KBM-7 (cell line): Measurements from ENCODE around the gene CCNYL1.
"Not testable (repeated sequence)": the region's sequence is repeated elsewhere in the genome, so short reads cannot be mapped to it uniquely, and the experiment has no call there.

Experiments used
- DNase-seq: peaks from one replicate; pipeline ENCODE4 v3.0.0-alpha.2; 2015
- in situ Hi-C: fragments of 300-500 bp; cut with MboI; formaldehyde crosslinking; loops from 2 replicates; pipeline ENCODE4 v1.14.3; 2020; ENCODE audit warnings: low sequenced_read_pairs, low pct_unique_long_range_greater_than_20kb, mixed read lengths

Gene CCNYL1

DNA sequence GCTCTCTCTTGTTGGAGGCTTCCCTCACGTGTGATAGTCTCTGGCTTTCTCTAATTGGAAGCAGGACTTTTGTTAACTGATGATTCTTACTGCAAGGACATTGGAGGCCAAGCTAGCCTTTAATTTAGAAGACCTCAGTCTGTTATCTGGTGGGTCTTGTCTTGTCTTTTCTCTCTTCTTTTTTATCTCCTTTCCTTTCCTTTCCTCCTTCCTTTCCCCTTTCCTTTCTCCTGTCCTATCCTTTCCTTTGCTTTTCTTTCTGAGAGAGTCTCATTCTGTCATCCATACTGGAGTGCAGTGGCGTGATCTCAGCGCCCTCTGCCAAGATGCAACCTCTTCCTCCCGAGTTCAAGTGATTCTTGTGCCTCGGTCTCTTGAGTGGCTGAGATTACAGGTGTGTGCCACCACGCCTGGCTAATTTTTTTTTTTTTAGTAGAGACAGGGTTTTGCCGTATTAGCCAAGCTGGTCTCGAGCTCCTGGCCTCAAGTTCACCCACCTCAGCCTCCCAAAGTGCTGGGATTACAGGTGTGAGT is 18.1 kb downstream of the CCNYL1 start:
- in situ Hi-C loops, result no loop called here
- DNase-seq, result no peak

DNA sequence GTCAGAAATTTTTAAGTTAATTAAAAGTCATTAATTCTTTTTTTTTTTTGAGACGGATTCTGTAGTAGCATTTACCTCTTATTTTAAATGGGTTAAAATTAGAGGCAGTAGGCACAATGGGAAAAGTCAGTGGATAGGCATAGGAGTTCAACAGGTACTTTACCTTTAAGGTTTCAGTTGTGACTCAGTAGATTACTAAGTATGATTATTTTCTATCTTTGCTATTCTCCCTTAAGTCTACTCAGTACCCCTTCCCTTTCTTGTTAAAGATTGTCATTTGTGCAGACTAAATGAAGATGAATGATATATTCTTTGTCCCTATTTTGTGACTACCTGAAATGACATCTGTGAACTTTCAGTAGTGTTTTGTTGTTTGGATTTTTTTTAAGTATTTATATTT is 19.7 kb downstream of the CCNYL1 start:
- in situ Hi-C loops, result no loop called here
- no peak for DNase-seq

DNA sequence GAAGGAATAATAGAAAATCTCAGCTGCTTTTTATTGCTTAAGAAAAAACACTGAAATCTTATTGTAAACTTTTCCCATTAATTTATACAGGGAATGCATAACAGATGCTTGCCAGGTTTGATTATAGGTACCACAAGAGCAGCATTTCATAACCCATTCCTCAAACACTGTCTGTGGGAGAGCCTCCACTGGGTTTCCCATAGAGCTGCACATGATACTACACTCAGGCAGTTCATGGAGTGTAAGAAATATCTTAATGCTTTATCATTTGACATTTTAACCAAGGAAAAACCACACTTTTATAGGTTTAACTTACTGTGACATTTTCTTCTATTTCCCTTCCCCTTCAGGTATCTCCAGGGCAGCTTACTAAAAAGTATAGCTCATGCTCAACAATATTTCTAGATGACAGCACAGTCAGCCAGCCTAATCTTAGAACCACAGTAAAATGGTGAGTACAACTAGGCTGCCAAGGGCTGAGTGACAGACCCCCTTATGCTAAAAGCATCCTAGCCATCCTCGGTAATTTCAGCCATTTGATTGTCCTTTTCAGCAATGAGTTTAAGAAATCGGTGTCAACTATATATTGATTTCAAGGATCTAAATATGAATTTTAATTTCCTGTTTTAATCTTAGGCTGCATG is 22.3 kb downstream of the CCNYL1 start:
- DNase-seq, result no peak
- in situ Hi-C loops, result no loop called here

DNA sequence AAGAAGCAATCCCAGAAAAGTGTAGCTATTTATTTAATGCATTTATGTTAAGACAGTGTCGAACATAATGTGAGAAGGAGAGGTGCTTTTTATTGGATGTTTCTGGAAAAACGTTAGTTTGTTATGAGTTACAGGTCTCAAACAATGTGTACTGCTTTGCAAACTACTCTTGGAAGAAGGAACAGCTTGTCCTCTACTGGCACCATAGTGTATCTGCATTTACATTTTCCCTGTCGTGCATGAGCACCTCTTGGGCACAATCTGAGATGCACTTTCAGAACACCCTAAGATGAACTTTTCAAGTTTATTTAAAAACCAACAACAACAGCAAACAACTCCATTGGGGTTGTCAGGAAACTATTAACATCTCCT is 22.8 kb downstream of the CCNYL1 start:
- DNase-seq, result peak; percentile 47
- in situ Hi-C loops, result no loop called here

DNA sequence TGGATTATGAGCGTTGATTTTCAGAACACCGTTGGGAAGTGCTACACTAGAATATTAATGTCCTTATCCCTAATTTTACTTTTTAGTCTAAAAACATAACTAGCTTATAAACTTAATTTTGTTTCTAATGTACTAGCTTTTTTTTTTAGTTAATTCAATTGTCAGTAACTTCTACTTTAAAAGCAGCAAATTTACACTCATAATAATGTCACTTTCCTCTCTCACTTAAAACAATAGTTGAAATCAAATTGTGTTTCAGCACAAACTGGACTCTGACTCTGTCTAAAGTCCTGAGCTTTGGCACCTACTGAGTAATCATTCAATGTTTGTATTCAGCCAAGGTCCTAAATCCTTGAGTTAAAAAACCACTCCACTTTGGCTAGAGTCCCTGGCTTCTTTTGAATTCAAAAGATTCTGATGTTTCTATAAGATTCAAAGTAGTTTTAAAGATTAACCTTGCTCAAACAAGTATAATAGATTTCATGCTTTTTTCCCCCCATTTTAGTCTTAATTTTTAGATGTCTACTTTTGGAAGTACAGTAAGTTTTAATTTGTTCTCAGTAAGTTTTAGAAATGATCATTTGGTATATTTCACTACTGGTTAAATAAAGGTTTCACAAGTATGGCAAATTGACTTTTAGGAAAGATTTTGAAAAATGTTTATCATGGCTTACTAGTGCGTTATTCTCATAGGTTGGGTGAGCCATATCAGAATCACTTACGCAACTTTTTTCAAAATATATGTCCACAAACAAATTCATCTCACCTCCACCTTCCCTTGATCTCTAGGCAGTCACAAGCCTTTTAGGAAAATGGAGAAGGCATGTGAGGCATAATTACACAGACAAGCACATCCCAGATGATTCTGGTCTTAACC is 23.4 kb downstream of the CCNYL1 start:
- DNase-seq, result no peak
- in situ Hi-C loops, result no loop called here

DNA sequence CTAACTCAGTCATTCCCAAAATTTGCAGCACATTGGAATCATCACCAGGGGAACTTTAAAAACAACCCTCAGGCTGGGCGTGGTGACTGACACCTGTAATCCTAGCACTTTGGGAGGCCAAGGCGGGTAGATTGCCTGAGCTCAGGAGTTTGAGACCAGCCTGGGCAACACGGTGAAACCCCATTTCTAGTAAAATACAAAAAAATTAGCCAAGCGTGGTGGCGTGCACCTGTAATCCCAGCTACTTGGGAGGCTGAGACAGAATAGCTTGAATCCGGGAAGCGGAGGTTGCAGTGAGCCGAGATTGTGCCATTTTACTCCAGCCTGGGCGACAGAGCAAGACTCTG is 24.0 kb downstream of the CCNYL1 start:
- DNase-seq, in situ Hi-C loops: not testable (repeated sequence)

DNA sequence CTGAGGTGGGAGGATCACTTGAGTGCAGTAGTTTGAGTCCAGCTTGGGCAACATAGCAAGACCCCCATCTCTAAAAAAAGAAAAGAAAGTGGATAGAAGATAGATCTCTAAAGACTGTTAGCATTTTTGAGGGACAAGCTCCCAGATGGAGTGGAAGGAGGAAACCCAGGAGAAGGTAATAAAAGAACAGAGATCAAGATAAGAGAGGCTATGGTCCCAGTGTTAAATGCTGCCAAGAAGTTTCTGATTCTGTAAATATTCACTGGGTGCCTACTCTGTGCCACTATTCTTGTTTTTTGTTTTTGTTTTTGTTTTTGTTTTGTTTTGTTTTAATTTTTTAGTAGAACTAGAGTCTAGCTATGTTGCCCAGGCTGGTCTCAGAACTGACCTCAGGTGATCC is 32.1 kb downstream of the CCNYL1 start:
- DNase-seq, result no peak
- in situ Hi-C loops, result no loop called here

DNA sequence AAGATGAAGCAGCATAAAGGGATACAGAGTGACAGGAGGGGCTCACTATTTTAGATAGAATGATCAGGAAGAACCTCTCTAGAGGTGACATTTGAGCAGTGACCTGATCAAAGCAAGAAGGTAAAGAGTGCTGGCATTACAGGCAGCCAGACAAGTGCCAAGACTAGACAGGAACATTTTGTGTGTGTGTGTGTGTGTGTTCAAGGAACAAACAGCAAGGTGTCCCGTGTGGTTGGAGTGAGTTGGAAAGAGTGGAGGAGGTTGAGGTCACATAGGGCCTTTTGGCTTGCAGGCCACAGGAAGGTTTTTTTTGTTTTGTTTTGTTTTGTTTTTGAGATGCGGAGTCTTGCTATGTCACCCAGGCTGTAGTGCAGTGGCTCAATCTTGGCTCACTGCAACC is 32.6 kb downstream of the CCNYL1 start:
- in situ Hi-C loops, result no loop called here
- DNase-seq, result no peak

DNA sequence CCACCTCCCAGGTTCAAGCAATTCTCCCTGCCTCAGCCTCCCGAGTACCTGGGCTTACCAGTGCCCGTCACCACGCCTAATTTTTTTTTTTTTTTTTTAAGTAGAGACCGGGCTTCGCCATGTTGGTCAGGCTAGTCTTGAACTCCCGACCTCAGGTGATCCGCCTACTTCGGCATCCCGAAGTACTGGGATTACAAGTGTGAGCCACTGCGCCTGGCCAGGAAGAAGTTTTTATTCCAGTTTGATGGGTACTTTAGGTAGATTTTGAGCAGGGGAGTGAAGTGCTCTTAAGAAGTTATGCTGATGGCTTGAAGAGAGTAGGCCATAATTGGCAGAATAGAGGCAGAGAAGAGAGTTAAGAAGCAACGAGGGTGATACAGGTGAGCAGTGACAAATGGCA is 33.0 kb downstream of the CCNYL1 start:
- in situ Hi-C loops, result no loop called here
- no peak for DNase-seq

DNA sequence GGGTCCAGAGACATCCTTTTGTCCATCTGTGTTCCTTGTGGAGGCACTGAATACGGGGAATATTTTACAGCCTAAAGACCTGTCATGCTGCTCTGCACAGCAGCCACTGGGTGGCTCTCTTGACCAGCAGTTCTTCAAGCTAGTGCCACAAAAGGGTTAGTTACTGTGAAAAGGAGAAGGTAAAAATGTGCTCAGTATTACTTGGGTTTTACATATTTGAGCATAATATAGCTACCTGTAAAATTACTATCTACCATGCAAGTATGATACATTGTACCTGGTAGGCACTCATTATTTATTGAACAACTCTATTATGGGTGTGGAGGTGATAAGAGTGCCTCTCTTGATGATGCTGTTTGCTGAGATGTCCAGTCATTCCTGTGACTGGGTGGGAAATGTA is 34.7 kb downstream of the CCNYL1 start:
- DNase-seq, result peak; percentile 70
- in situ Hi-C loops, result no loop called here

DNA sequence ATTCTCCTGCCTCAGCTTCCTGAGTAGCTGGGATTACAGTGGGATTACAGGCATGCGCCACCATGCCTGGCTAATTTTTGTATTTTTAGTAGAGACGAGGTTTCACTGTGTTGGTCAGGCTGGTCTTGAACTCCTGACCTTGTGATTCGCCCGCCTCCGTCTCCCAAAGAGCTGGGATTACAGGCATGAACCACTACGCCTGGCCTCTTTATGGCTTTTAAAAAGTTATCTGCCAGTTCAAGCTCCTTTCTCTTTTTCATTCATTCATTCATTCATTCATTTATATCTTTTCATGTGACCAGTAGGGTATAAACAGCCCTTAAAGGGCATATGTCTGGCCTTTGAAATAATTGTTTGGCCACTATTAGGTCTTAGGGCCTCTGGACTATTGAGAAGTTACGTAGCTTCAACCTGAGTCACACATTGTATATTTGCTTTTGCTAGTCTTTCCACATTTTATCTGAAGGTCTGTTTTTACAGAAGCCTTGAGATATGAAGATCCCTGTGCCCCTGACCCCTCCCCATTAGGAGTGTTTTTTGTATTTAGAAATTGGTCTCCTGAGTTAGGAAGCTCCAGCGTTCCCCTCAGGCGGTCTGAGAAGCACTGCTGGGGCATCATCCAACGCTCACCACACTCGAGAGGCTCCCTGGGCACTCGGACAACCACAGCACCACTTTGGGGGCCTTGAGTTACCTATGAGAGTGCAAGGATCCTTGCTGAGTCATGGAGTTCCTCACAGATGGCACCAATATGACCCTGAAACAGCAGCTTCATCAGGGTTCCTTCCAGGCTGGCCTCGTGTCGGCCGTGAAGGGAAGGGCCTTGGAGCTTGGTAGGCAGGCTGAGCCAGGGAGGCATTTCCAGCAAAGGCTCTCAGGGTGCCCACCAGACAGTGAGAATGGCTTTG is 36.5 kb downstream of the CCNYL1 start:
- no peak for DNase-seq
- in situ Hi-C loops, result no loop called here

DNA sequence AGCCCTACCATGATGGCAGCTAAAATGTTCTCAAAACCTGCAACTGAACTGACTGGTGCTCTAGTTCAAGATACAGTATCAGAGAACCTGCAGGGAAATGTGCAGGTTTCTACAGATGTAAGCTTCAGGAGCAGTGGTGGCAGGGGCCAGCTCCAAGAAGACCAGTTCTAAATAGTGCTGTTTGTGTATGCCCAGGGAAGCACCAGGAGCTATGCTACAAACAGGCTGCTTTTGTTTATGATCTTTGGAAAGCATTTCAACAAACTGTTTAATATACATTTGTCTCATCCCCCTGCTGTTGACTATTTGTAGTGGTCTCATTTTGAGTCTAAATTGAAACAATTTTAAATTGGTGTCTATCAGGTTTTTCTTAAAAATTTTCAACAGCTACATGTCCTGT is 37.6 kb downstream of the CCNYL1 start:
- in situ Hi-C loops, result no loop called here
- no peak for DNase-seq

DNA sequence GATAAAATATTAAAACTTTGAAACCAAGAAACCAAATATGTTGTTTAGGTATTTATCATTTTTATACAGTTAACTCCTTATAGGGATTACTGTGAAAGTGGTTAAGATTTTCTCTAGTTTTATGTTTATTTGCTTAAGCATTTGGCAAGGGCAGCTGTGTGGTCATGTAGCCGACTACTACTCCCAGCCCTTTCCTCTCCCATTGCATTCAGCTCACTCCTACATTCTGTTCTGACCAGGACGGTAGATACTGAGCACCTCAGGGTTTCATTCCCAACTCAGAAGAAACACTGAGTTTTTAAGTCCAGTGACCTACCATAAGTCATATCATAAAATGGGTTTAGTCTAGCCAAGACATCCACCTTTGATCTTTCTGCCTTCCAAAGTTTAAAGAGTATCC is 38.4 kb downstream of the CCNYL1 start:
- no peak for DNase-seq
- in situ Hi-C loops, result loop anchor here (25.0 kb wide), 1 partner anchor 287 kb away; the partner anchor contains the start of gene PLEKHM3

DNA sequence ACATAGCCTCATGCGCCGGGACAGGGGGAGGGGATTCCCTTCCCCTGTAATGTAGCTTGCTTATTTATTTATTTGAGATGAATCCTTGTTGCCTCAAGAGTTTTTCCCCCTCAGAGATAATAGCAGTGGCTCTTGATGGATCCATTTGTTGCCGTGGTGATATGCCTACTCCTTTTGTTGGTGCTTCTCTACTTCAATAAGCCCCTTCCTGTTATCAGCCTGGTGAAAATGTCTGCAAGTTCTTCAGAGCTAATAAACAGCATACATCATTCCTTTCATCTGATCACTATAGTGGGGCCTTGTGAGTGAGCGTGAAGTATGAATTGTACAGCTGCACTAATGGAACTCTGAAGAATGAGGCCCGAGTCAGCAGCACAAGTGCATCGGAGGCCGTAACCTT is 38.9 kb downstream of the CCNYL1 start:
- in situ Hi-C loops, result loop anchor here (25.0 kb wide), 1 partner anchor 287 kb away; the partner anchor contains the start of gene PLEKHM3
- no peak for DNase-seq

DNA sequence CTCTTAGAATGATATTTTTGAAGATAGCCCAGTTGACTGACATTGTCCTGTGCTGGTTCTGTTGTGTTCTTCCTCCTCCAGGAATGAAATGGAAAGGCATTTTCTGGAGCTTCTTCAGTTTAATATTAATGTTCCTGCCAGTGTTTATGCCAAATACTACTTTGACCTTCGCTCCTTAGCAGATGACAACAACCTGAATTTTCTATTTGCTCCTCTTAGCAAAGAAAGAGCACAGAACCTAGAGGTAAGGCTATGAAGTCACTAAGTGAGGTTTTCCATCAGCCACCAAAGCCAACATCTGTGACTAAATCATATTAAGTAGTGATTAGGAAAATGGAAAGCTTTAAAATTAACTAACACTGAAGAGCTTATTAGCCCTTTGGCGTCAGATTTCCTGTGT is 39.4 kb downstream of the CCNYL1 start:
- no peak for DNase-seq
- in situ Hi-C loops, result loop anchor here (25.0 kb wide), 1 partner anchor 286 kb away; the partner anchor contains the start of gene PLEKHM3

DNA sequence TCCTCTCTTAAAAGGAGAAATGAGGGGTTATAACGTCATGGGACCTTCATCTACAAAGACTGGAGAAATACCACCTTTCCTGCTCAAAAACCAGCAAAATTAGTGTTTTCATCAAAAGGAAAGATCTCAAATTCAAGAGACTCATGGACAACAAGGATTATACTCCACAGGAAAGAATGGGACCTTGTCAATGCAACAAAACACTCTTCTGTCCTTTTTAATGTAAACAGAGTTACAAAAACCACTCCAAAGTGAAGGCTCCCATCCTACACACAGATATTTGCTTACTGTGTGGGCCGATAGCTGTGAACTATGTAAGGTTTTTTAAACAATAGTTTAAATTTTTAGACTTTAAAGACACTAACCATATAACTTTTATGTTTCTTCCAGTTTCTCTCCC is 42.2 kb downstream of the CCNYL1 start:
- in situ Hi-C loops, result loop anchor here (25.0 kb wide), 1 partner anchor 284 kb away; the partner anchor contains the start of gene PLEKHM3
- DNase-seq, result not testable (repeated sequence)

DNA sequence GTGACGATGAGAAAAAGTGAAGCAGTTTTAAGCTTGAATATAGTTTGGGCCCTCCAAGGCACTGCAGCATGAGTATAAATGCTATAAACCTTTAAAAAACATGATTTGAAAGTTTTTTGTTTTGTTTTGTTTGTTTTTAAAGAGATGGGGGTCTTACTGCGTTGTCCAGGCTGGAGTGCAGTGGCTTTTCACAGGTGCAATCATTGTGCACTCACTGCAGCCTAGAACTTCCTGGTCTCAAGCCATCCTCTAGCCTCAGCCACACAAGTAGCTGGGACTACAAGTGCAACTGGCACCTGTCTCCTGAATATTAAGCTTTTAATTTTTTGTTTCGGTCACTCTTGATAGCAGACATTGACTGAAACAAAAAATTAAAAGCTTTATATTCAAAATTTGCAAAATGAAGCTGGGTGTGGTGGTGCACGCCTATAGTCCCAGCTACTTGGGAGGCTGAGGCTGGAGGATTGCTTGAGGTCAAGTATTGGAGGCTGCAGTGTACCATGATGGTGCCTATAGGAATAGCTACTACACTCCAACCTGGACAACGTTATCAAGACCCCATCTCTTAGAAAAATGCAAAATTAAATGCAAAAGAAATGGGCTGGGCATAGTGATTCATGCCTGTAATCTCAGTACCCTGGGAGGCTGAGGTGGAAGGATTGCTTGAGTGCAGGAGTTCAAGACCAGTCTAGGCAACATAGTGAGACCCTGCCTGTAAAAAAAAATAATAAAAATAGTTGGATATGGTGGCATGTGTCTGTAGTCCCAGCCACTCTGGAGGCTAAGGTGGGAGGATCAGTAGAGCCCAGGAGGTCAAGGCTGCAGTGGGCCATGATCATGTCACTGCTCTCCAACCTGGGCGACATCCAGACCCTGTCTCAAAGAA is 43.3 kb downstream of the CCNYL1 start:
- no peak for DNase-seq
- in situ Hi-C loops, result loop anchor here (25.0 kb wide), 1 partner anchor 283 kb away; the partner anchor contains the start of gene PLEKHM3

DNA sequence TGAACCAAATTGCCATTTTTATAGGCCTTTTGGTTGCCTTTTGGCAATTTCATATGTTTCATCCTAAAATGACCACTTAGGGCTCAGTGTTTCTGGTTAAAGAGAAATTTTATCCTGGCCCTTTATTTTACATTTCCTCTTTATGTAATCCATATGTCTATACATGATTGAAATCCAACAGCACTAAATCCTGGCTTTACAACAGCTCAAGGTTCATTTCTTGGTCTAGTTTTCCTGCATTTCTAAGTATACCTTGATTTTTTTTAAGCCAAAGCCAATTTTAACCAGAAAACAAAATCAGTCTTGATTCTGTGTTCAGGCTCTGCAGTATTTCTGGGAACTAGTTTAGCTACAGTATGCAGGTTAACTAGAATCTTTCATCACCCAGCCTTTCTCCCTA is 46.6 kb downstream of the CCNYL1 start:
- in situ Hi-C loops, result loop anchor here (25.0 kb wide), 1 partner anchor 279 kb away; the partner anchor contains the start of gene PLEKHM3
- no peak for DNase-seq
